ENCODE results near the gene GOLGA6L7.

Gene GOLGA6L7

GRCh38 chr15:28885630-28886430, 37.4 kb upstream of the GOLGA6L7 start, which contains the start of gene APBA2:
Gene APBA2 (plus strand): TSS chr15:28885974. CDS start chr15:29053885, 167,911 bp downstream.
- Histone ChIP-seq H3K36me3 (replicated peaks; ENCODE audit: insufficient read depth, low read length) (no peaks in the 10 kb centered on the region), H2AFZ (ENCODE audit: low read length) (peak within 1 kb of the TSS; percentile 81), H3K9me3 (replicated peaks; ENCODE audit: insufficient read depth, low read length) (no peaks in the 10 kb centered on the region), H3F3A (ENCODE audit: insufficient read depth, low read length) (no peaks in the 10 kb centered on the region), H3K9me2 (replicated peaks; ENCODE audit: insufficient read depth, low read length) (no peaks in the 10 kb centered on the region), H3K27me3 (replicated peaks; ENCODE audit: insufficient read depth, low read length) (no peaks in the 10 kb centered on the region), H3K79me2 (ENCODE audit: low read length) (peaks cover 31% of the 10 kb centered on the region), H3K4me3 (ENCODE audit: low read length) (peak within 1 kb of the TSS; percentile 65), H4K20me1 (ENCODE audit: insufficient read depth, low read length) (no peaks in the 10 kb centered on the region), H3K9ac (ENCODE audit: low read length) (peak within 1 kb of the TSS; percentile 41; the same call in 1 of the 2 replicates), H3K27ac (ENCODE audit: low read length) (no peak within 1 kb of the TSS), H3K4me1 (ENCODE audit: low read length) (no peaks in the 10 kb centered on the region), H3K4me2 (ENCODE audit: low read depth, low read length) (peak within 1 kb of the TSS; percentile 81)
- peak; percentile 60 for DNase-seq
- TF ChIP-seq EZH2phosphoT487 (IDR thresholded peaks at IDR 0.05; ENCODE audit: low read length) (no peak), EZH2 (optimal IDR thresholded peaks at IDR 0.05; ENCODE audit: low read depth, low read length) (no peak), CTCF (IDR thresholded peaks at IDR 0.05; ENCODE audit: low read length) (no peak)

GRCh38 chr15:28885128-28885629, 36.7 kb upstream of the GOLGA6L7 start:
- Histone ChIP-seq H3K79me2 (ENCODE audit: low read length) (peaks cover 26% of the 10 kb centered on the region), H4K20me1 (ENCODE audit: insufficient read depth, low read length) (no peaks in the 10 kb centered on the region), H3K9me2 (replicated peaks; ENCODE audit: insufficient read depth, low read length) (no peaks in the 10 kb centered on the region), H3K4me2 (ENCODE audit: low read depth, low read length) (peak overlapping the region; percentile 81; the same call in 1 of the 2 replicates), H3K27ac (ENCODE audit: low read length) (no peak overlapping the region), H2AFZ (ENCODE audit: low read length) (peak overlapping the region; percentile 81), H3K9me3 (replicated peaks; ENCODE audit: insufficient read depth, low read length) (no peaks in the 10 kb centered on the region), H3K36me3 (replicated peaks; ENCODE audit: insufficient read depth, low read length) (no peaks in the 10 kb centered on the region), H3K9ac (ENCODE audit: low read length) (peak overlapping the region; percentile 40; the same call in 1 of the 2 replicates), H3K27me3 (replicated peaks; ENCODE audit: insufficient read depth, low read length) (no peaks in the 10 kb centered on the region), H3K4me3 (ENCODE audit: low read length) (peak overlapping the region; percentile 65), H3K4me1 (ENCODE audit: low read length) (no peaks in the 10 kb centered on the region), H3F3A (ENCODE audit: insufficient read depth, low read length) (no peaks in the 10 kb centered on the region)
- TF ChIP-seq CTCF (IDR thresholded peaks at IDR 0.05; ENCODE audit: low read length) (no peak), EZH2 (optimal IDR thresholded peaks at IDR 0.05; ENCODE audit: low read depth, low read length) (no peak)
- DNase-seq: no peak

GRCh38 chr15:28884151-28884940, 35.9 kb upstream of the GOLGA6L7 start:
- DNase-seq: no peak
- Histone ChIP-seq H3K27me3 (replicated peaks; ENCODE audit: insufficient read depth, low read length) (no peaks in the 10 kb centered on the region), H3K9me3 (replicated peaks; ENCODE audit: insufficient read depth, low read length) (no peaks in the 10 kb centered on the region), H3K36me3 (replicated peaks; ENCODE audit: insufficient read depth, low read length) (no peaks in the 10 kb centered on the region), H3F3A (ENCODE audit: insufficient read depth, low read length) (no peaks in the 10 kb centered on the region), H3K4me2 (ENCODE audit: low read depth, low read length) (no peak overlapping the region), H3K4me3 (ENCODE audit: low read length) (no peak overlapping the region), H3K27ac (ENCODE audit: low read length) (no peak overlapping the region), H3K9me2 (replicated peaks; ENCODE audit: insufficient read depth, low read length) (no peaks in the 10 kb centered on the region), H3K9ac (ENCODE audit: low read length) (no peak overlapping the region), H3K79me2 (ENCODE audit: low read length) (peaks cover 26% of the 10 kb centered on the region), H2AFZ (ENCODE audit: low read length) (no peak overlapping the region), H3K4me1 (ENCODE audit: low read length) (no peaks in the 10 kb centered on the region), H4K20me1 (ENCODE audit: insufficient read depth, low read length) (no peaks in the 10 kb centered on the region)
- TF ChIP-seq EZH2phosphoT487 (IDR thresholded peaks at IDR 0.05; ENCODE audit: low read length): no peak
- no peak for TF ChIP-seq CTCF (IDR thresholded peaks at IDR 0.05; ENCODE audit: low read length)
- no peak for TF ChIP-seq EZH2 (optimal IDR thresholded peaks at IDR 0.05; ENCODE audit: low read depth, low read length)

Data from MM.1S (cell line).